ENCODE measurements around the gene AGBL3. TPM values are rescaled to one million over a fixed set of nuclear protein-coding genes. Genes with fewer than 3 reads are reported as not detected.
"Not testable (repeated sequence)": the region's sequence is repeated elsewhere in the genome, so short reads cannot be mapped to it uniquely, and the experiment has no call there.

AGBL3 gene
- total RNA-seq, 4 donors from 2014 or later = 0.35 to 3.6 (median 0.55) TPM

GRCh38 chr7:134968110-134968509, 18.2 kb upstream of the AGBL3 start:
- WGBS, 2 donors = 83% methylated on average over 4 of the region's 4 CpGs
- intact Hi-C loops (cut with DNase I) = no loop called here
- no peak for DNase-seq

GRCh38 chr7:134981645-134982044, 4.7 kb upstream of the AGBL3 start:
- H3K36me3 ChIP-seq, H3K27me3 ChIP-seq, H3K9me3 ChIP-seq, H3K27ac ChIP-seq, DNase-seq, H3K4me1 ChIP-seq, H3K4me3 ChIP-seq: not testable (repeated sequence)
- intact Hi-C loops (cut with DNase I) = loop anchor here (10.0 kb wide), 1 partner anchor 183 kb away; no protein-coding TSS in a partner anchor
- WGBS, 2 donors = 96 to 100% methylated on average over 3 of the region's 3 CpGs

More at GRCh38 chr7:134968110-134968509, 18.2 kb upstream of the AGBL3 start:
- peaks cover 4 to 48% (median 4%) of the 10 kb centered on the region in 3 donors for H3K36me3 ChIP-seq
- H3K27me3 ChIP-seq = no peaks in the 10 kb centered on the region
- H3K4me3 ChIP-seq = no peak overlapping the region
- no peak overlapping the region for H3K27ac ChIP-seq
- H3K4me1 ChIP-seq = peaks cover 0 to 4% (median 0%) of the 10 kb centered on the region in 3 donors
- no peak for TF ChIP-seq CTCF (IDR thresholded peaks at IDR 0.05)
- TF ChIP-seq POLR2A (IDR thresholded peaks at IDR 0.05) = no peak
- H3K9me3 ChIP-seq = no peaks in the 10 kb centered on the region

- Histone ChIP-seq H3K36me3 (peaks cover 0 to 10% (median 0%) of the 10 kb centered on the region in 3 donors), H3K27me3 (no peaks in the 10 kb centered on the region), H3K9me3 (no peaks in the 10 kb centered on the region), H3K4me1 (peaks cover 3 to 43% (median 4%) of the 10 kb centered on the region in 3 donors), H3K4me3 (peak overlapping the region; percentile 74 to 83 (median 78)), H3K27ac (peak overlapping the region; percentile 81 to 93 (median 88))
- no peak for DNase-seq
- TF ChIP-seq POLR2A (IDR thresholded peaks at IDR 0.05) (no peak), CTCF (IDR thresholded peaks at IDR 0.05) (no peak)
- 48 to 52% methylated on average over 8 of the region's 8 CpGs for WGBS, 2 donors
- intact Hi-C loops (cut with DNase I) = loop anchor here (10.0 kb wide), 1 partner anchor 179 kb away; no protein-coding TSS in a partner anchor
Observed at GRCh38 chr7:134985894-134986362, 380 bp upstream of the AGBL3 start.

GRCh38 chr7:134988161-134988560, 1.9 kb downstream of the AGBL3 start:
- peaks cover 3 to 59% (median 4%) of the 10 kb centered on the region in 3 donors for H3K4me1 ChIP-seq
- H3K36me3 ChIP-seq = peaks cover 0 to 10% (median 0%) of the 10 kb centered on the region in 3 donors
- no peaks in the 10 kb centered on the region for H3K9me3 ChIP-seq
- no peak overlapping the region for H3K27ac ChIP-seq
- WGBS, 2 donors = 76 to 77% methylated on average over 5 of the region's 5 CpGs
- DNase-seq = no peak
- H3K27me3 ChIP-seq = no peaks in the 10 kb centered on the region
- TF ChIP-seq POLR2A (IDR thresholded peaks at IDR 0.05) (no peak), CTCF (IDR thresholded peaks at IDR 0.05) (no peak)
- intact Hi-C loops (cut with DNase I) = loop anchor here (10.0 kb wide), 1 partner anchor 177 kb away; no protein-coding TSS in a partner anchor
- peak overlapping the region in 1 of 4 donors; percentile 83 for H3K4me3 ChIP-seq

GRCh38 chr7:134991469-134992339, 5.4 kb downstream of the AGBL3 start:
- intact Hi-C loops (cut with DNase I) = no loop called here
- TF ChIP-seq CTCF (IDR thresholded peaks at IDR 0.05) (no peak), POLR2A (IDR thresholded peaks at IDR 0.05) (no peak)
- Histone ChIP-seq H3K4me1 (peaks cover 3 to 71% (median 4%) of the 10 kb centered on the region in 3 donors), H3K9me3 (no peaks in the 10 kb centered on the region), H3K36me3 (peaks cover 0 to 42% (median 0%) of the 10 kb centered on the region in 3 donors), H3K4me3 (no peak overlapping the region), H3K27me3 (no peaks in the 10 kb centered on the region), H3K27ac (peak overlapping the region in 3 of 4 donors; percentile 23 to 48 (median 43))
- 68 to 84% methylated on average over 2 of the region's 2 CpGs for WGBS, 2 donors
- no peak for DNase-seq
